ENCODE results near the gene TFEC. TPM values are rescaled to one million over a fixed set of nuclear protein-coding genes. Genes with fewer than 3 reads are reported as not detected.

Gene TFEC
- total RNA-seq, 1 experiment from 2014 or later = not detected

DNA sequence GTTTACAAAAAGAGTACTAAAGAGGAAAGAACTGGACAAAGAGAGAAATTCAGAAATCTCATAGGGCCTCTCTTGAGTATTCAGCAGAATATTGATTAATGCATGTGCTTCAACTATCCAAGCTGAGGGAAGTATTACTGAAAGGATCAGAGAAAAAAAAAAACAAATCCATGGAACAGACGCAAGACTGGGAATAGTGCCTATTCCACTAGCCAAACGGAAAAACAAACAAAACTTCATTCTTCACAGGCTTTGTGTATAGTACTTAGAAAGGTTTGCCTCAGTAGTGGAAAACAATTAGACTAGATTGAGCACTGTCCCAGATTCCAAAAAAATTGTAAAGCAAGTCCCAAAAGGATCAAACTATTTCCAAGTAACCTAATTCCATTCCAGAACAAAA is 106.2 kb downstream of the TFEC start:
- Mint-ChIP-seq H3K9me3 (peaks cover 0 to under 1% of the 10 kb centered on the region in 2 experiments; a peak in 1 of 5 replicates), H3K4me1 (no peaks in the 10 kb centered on the region), H3K36me3 (ENCODE audit: insufficient read depth in 1 of 3, low read depth in 3 of 3) (no peaks in the 10 kb centered on the region), H3K27me3 (ENCODE audit: low read depth) (no peaks in the 10 kb centered on the region), H3K27ac (no peak overlapping the region), H3K4me3 (no peak overlapping the region)
- DNase-seq = no peak
- no peak overlapping the region for H3K56ac ChIP-seq (ENCODE audit: insufficient read length, low read depth, low read length)
- H3K4me2 ChIP-seq (ENCODE audit: insufficient read depth, insufficient read length, low read length) = no peak overlapping the region
- H3K27me3 ChIP-seq (ENCODE audit: insufficient read depth, low read length) = no peaks in the 10 kb centered on the region
- no peak overlapping the region for H2BK20ac ChIP-seq (ENCODE audit: low read depth, low read length, poor library complexity, severe bottlenecking)
- H3K14ac ChIP-seq (ENCODE audit: insufficient read depth, low read length) = no peak overlapping the region
- H2BK15ac ChIP-seq (ENCODE audit: low read depth, low read length) = no peak overlapping the region
- H4K8ac ChIP-seq (replicated peaks; ENCODE audit: insufficient read length, low read depth, low read length) = no peak overlapping the region
- H3K9me3 ChIP-seq (ENCODE audit: control insufficient read depth, low read depth, low read length) = no peaks in the 10 kb centered on the region
- no peaks in the 10 kb centered on the region for H3K79me2 ChIP-seq (ENCODE audit: insufficient read depth, low read length)
- no peaks in the 10 kb centered on the region for H4K20me1 ChIP-seq (ENCODE audit: control insufficient read depth, insufficient read depth, insufficient read length)
- no peak overlapping the region for H3K9ac ChIP-seq (ENCODE audit: extremely low read depth, insufficient read length, low read length)
- no peak overlapping the region for H2BK120ac ChIP-seq (ENCODE audit: low read depth, low read length, poor library complexity, severe bottlenecking)
- no peak overlapping the region for H2BK12ac ChIP-seq (ENCODE audit: insufficient read length, low read depth, low read length)
- no peaks in the 10 kb centered on the region for H3K23me2 ChIP-seq (ENCODE audit: insufficient read length, low read depth, low read length, poor library complexity, severe bottlenecking)
- no peak overlapping the region for H2AFZ ChIP-seq (ENCODE audit: low read length)
- H3K27ac ChIP-seq (ENCODE audit: insufficient read length, low read depth, low read length) = no peak overlapping the region
- no peak overlapping the region for H4K5ac ChIP-seq (ENCODE audit: insufficient read length, low read depth, low read length)
- no peak overlapping the region for H2BK5ac ChIP-seq (ENCODE audit: insufficient read length, low read length)
- H4K91ac ChIP-seq (ENCODE audit: insufficient read length, low read depth, low read length) = no peak overlapping the region
- H3K18ac ChIP-seq (ENCODE audit: insufficient read length, low read depth, low read length) = no peak overlapping the region
- no peak overlapping the region for H2AK5ac ChIP-seq (ENCODE audit: insufficient read length, low read length)
- no peak overlapping the region for H3K23ac ChIP-seq (ENCODE audit: insufficient read length, low read depth, low read length)
- no CpG with 5 or more reads among the region's 2 CpGs for WGBS (ENCODE audit: extremely low coverage, insufficient read length, low lambda C conversion rate)
- no peak overlapping the region for H3K4ac ChIP-seq (ENCODE audit: low read depth, low read length)
- H3T11ph ChIP-seq (ENCODE audit: low read length) = no peak overlapping the region
- no peaks in the 10 kb centered on the region for H3K4me1 ChIP-seq (ENCODE audit: insufficient read depth, low read length)
- TF ChIP-seq, protein P1, sequence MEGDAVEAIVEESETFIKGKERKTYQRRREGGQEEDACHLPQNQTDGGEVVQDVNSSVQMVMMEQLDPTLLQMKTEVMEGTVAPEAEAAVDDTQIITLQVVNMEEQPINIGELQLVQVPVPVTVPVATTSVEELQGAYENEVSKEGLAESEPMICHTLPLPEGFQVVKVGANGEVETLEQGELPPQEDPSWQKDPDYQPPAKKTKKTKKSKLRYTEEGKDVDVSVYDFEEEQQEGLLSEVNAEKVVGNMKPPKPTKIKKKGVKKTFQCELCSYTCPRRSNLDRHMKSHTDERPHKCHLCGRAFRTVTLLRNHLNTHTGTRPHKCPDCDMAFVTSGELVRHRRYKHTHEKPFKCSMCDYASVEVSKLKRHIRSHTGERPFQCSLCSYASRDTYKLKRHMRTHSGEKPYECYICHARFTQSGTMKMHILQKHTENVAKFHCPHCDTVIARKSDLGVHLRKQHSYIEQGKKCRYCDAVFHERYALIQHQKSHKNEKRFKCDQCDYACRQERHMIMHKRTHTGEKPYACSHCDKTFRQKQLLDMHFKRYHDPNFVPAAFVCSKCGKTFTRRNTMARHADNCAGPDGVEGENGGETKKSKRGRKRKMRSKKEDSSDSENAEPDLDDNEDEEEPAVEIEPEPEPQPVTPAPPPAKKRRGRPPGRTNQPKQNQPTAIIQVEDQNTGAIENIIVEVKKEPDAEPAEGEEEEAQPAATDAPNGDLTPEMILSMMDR (conservative IDR thresholded peaks at IDR 0.05) = no peak
- no peaks in the 10 kb centered on the region for H3K79me1 ChIP-seq (ENCODE audit: insufficient read depth, low read depth, low read length, poor library complexity, severe bottlenecking)

Data from H9 (cell line).